A673 (cell line): Measurements from ENCODE around the gene MST1. TPM values are rescaled to one million over a fixed set of nuclear protein-coding genes. Genes with fewer than 3 reads are reported as not detected.

Experiments used
- BruUV-seq: library from RNA; stranded (reverse); fragments of 400-500 nt; replicated peaks from 2 replicates; lab custom pipeline; 2021; lab: Mats Ljungman, UMichigan
- CTCF ChIA-PET: fragments of 300-600 bp; sonication (Branson Sonifier 250); formaldehyde crosslinking; loops from one replicate; lab custom pipeline; 2022; ENCODE audit warnings: antibody characterized with exemption; lab: Charles Lee
- POLR2A ChIA-PET: fragments of 300-600 bp; sonication (Branson Sonifier 250); formaldehyde crosslinking; loops from one replicate; lab custom pipeline; 2022; ENCODE audit warnings: antibody characterized with exemption; ENCODE audit not compliant: low non-redundant PET; lab: Charles Lee
- DNase-seq: peaks from one replicate; pipeline ENCODE4 v3.0.0-alpha.2; 2015; ENCODE audit warnings: low spot score
- H3K27ac ChIP-seq: fragments of 200-600 bp; sonication (generic); 2 replicates; pipeline ENCODE4 v1.5.1; 2016; ENCODE audit warnings: mixed run types, low read depth, mild to moderate bottlenecking, mixed read lengths, antibody characterized with exemption, low read length; ENCODE audit not compliant: poor library complexity, severe bottlenecking
- H3K27me3 ChIP-seq: fragments of 200-600 bp; sonication (generic); replicated peaks from 2 replicates; pipeline ENCODE4 v1.6.1; 2017; ENCODE audit warnings: mixed run types, low read depth, mild to moderate bottlenecking, mixed read lengths, antibody characterized with exemption, low read length; ENCODE audit not compliant: insufficient read depth, poor library complexity
- H3K36me3 ChIP-seq: fragments of 200-600 bp; sonication (generic); 2 replicates; pipeline ENCODE4 v1.6.1; 2016; ENCODE audit warnings: mixed run types, mild to moderate bottlenecking, mixed read lengths, antibody characterized with exemption, low read length; ENCODE audit not compliant: insufficient read depth, poor library complexity, severe bottlenecking
- H3K4me1 ChIP-seq: fragments of 200-600 bp; sonication (generic); 2 replicates; pipeline ENCODE4 v1.6.1; 2017; ENCODE audit warnings: mixed run types, mild to moderate bottlenecking, mixed read lengths, antibody characterized with exemption, low read length; ENCODE audit not compliant: insufficient read depth, poor library complexity, severe bottlenecking
- H3K4me3 ChIP-seq: fragments of 200-600 bp; sonication (generic); 2 replicates; pipeline ENCODE4 v1.5.1; 2016; ENCODE audit warnings: low read depth, mixed run types, mild to moderate bottlenecking, mixed read lengths, low read length; ENCODE audit not compliant: poor library complexity, severe bottlenecking
- H3K9me3 ChIP-seq: fragments of 200-600 bp; sonication (generic); 2 replicates; pipeline ENCODE4 v1.6.1; 2016; ENCODE audit warnings: mixed run types, low read depth, mild to moderate bottlenecking, mixed read lengths, antibody characterized with exemption, low read length; ENCODE audit not compliant: poor library complexity, severe bottlenecking
- CTCF ChIP-seq: fragments of 300-800, 200-600 bp; sonication (generic); conservative IDR thresholded peaks from 2 replicates; pipeline ENCODE4 v1.5.1; 2017; ENCODE audit warnings: low read depth, mild to moderate bottlenecking, antibody characterized with exemption, low read length, moderate library complexity, mixed read lengths
- EZH2 ChIP-seq: fragments of 200-600 bp; sonication (generic); IDR thresholded peaks from 2 replicates; pipeline ENCODE4 v1.6.1; 2017; ENCODE audit warnings: borderline replicate concordance, low read depth, mild to moderate bottlenecking, mixed read lengths, antibody characterized with exemption, low read length; ENCODE audit not compliant: poor library complexity, severe bottlenecking
- intact Hi-C: fragments of 100-400 bp; cut with micrococcal nuclease; formaldehyde crosslinking; loops from one replicate; pipeline ENCODE4 v1.10.0; 2022; ENCODE audit not compliant: unreplicated experiment
- total RNA-seq: library from RNA; stranded (reverse); gene quantifications from 2 replicates; pipeline ENCODE4 v1.2.3, GENCODE V29; 2021

The MST1 gene
- total RNA-seq, 1 experiment from 2014 or later, result 3.7 TPM

- peaks cover 5% of the 10 kb centered on the region for H3K36me3 ChIP-seq
- BruUV-seq, result no TSS peak
- ChIA-PET CTCF (interaction anchor here (0.6 kb wide), 1 partner anchor 118 kb away, joined by 4 read pairs; no protein-coding TSS in a partner anchor), POLR2A (no interaction called here)
- no peaks in the 10 kb centered on the region for H3K9me3 ChIP-seq
- no peak for DNase-seq
- no peak overlapping the region for H3K27ac ChIP-seq
- H3K27me3 ChIP-seq, result no peaks in the 10 kb centered on the region
- peak overlapping the region; percentile 38 for H3K4me3 ChIP-seq
- intact Hi-C loops, result loop anchor here (5.0 kb wide), 1 partner anchor 188 kb away; no protein-coding TSS in a partner anchor
- no peaks in the 10 kb centered on the region for H3K4me1 ChIP-seq
- no peak for TF ChIP-seq EZH2
- no peak for TF ChIP-seq CTCF
Measured at GRCh38 chr3:49718858-49719213, 29.6 kb upstream of the MST1 start.

- POLR2A ChIA-PET, result no interaction called here
- intact Hi-C loops, result loop anchor here (5.0 kb wide), 1 partner anchor 189 kb away; no protein-coding TSS in a partner anchor
- no peak for TF ChIP-seq CTCF
- TF ChIP-seq EZH2, result no peak
- no TSS peak for BruUV-seq
- H3K4me1 ChIP-seq, result no peaks in the 10 kb centered on the region
- no peaks in the 10 kb centered on the region for H3K27me3 ChIP-seq
- peaks cover 5% of the 10 kb centered on the region for H3K36me3 ChIP-seq
- no peaks in the 10 kb centered on the region for H3K9me3 ChIP-seq
- CTCF ChIA-PET, result no interaction called here
- no peak overlapping the region for H3K4me3 ChIP-seq
- no peak for DNase-seq
- no peak overlapping the region for H3K27ac ChIP-seq
Measured at GRCh38 chr3:49717959-49718857, 28.9 kb upstream of the MST1 start.

- intact Hi-C loops, result loop anchor here (5.0 kb wide), 1 partner anchor 190 kb away; no protein-coding TSS in a partner anchor
- no peak for TF ChIP-seq CTCF
- TF ChIP-seq EZH2, result no peak
- CTCF ChIA-PET, result no interaction called here
- Histone ChIP-seq H3K4me1 (no peaks in the 10 kb centered on the region), H3K27me3 (no peaks in the 10 kb centered on the region), H3K27ac (no peak overlapping the region), H3K9me3 (no peaks in the 10 kb centered on the region), H3K4me3 (no peak overlapping the region), H3K36me3 (peaks cover 5% of the 10 kb centered on the region)
- BruUV-seq, result no TSS peak
- POLR2A ChIA-PET, result no interaction called here
- no peak for DNase-seq
Measured at GRCh38 chr3:49717211-49717958, 28.1 kb upstream of the MST1 start.
